GOT3 (cell line): Measurements from ENCODE around the gene TRMT1L.

Experiments used
- DNase-seq: peaks from one replicate; lab custom pipeline; 2025; ENCODE audit warnings: mixed read lengths; lab: John Stamatoyannopoulos, UW

TRMT1L gene

GRCh38 chr1:185129708-185130107, 27.0 kb downstream of the TRMT1L start:
- DNase-seq = no peak

GRCh38 chr1:185112356-185112755, 44.4 kb downstream of the TRMT1L start:
- DNase-seq = no peak

GRCh38 chr1:185111873-185112272, 44.9 kb downstream of the TRMT1L start:
- DNase-seq = no peak

- DNase-seq = no peak
These were observed 46.6 kb downstream of the TRMT1L start for GRCh38 chr1:185110145-185110544.

- no peak for DNase-seq
These were observed 48.4 kb downstream of the TRMT1L start for GRCh38 chr1:185108321-185108720.

GRCh38 chr1:185105121-185105520, 51.6 kb downstream of the TRMT1L start:
- no peak for DNase-seq

- DNase-seq = no peak
These were observed 52.7 kb downstream of the TRMT1L start for GRCh38 chr1:185104083-185104482.

GRCh38 chr1:185096531-185096930, 60.2 kb downstream of the TRMT1L start:
- DNase-seq = no peak

GRCh38 chr1:185094761-185095160, 62.0 kb downstream of the TRMT1L start:
- no peak for DNase-seq

GRCh38 chr1:185091480-185091879, 65.3 kb downstream of the TRMT1L start:
- DNase-seq = no peak

- no peak for DNase-seq
These were observed 69.0 kb downstream of the TRMT1L start for GRCh38 chr1:185087746-185088145.

- DNase-seq = no peak
These were observed 69.7 kb downstream of the TRMT1L start for GRCh38 chr1:185087101-185087500.

GRCh38 chr1:185083818-185084217, 72.9 kb downstream of the TRMT1L start:
- no peak for DNase-seq

GRCh38 chr1:185080422-185080821, 76.3 kb downstream of the TRMT1L start:
- DNase-seq = no peak

GRCh38 chr1:185077374-185077773, 79.4 kb downstream of the TRMT1L start:
- no peak for DNase-seq

GRCh38 chr1:185075476-185075875, 81.3 kb downstream of the TRMT1L start:
- DNase-seq = no peak

- DNase-seq = no peak
These were observed 82.4 kb downstream of the TRMT1L start for GRCh38 chr1:185074307-185074706.

- DNase-seq = no peak
These were observed 83.0 kb downstream of the TRMT1L start for GRCh38 chr1:185073725-185074124.

GRCh38 chr1:185070051-185070450, 86.7 kb downstream of the TRMT1L start:
- no peak for DNase-seq

GRCh38 chr1:185069202-185069772, 87.5 kb downstream of the TRMT1L start:
- DNase-seq = no peak

GRCh38 chr1:185068341-185068740, 88.4 kb downstream of the TRMT1L start:
- DNase-seq = no peak
